Heart left ventricle (tissue), 13 donors: ENCODE measurements around the gene TMTC2.

ENCODE experiments used
- CTCF ChIP-seq, 12 donors: fragments of 200-600 bp; sonication (generic) in 4 of 12; IDR thresholded peaks; one replicate each; pipeline versions ENCODE4 v1.5.0 to v1.8.0; 2018 to 2022; ENCODE audit warnings: antibody characterized with exemption in 12 of 12, mild to moderate bottlenecking in 5 of 12
- POLR2A ChIP-seq, 2 donors: fragments of 450-650 bp; IDR thresholded peaks; one replicate each; pipeline ENCODE4 v1.6.1; 2017; ENCODE audit warnings: antibody characterized with exemption in 2 of 2, mild to moderate bottlenecking in 2 of 2, moderate library complexity in 2 of 2
- donor health status: ischemic (EF 13 %, LVEDD 7.1; RV severe dilation, severe dysfunction).
- donor health status: DM: no; HTN: yes; CAD: no.
- donor health status: DM: no; HTN: no; CAD: no.
- donor health status: ischemic (EF 25% LVEDD 6.9; RV normal size, moderate dysfunction).
- donor health status: ischemic (EF 25% LVEDD 5.7; RV mildly dilated, moderate dysfunction).
- donor health status: ischemic (EF 35%, LVEDD 5.7; RV mildly dilated, moderate dysfunction).
- donor health status: nonischemic (EF 11% LVEDD 7.7; RV severe dilation, severe dysfunction).
- donor health status: DM: yes; HTN: yes; CAD: no.
- donor health status: PGD.
- donor health status: ischemic (EF 29% LVEDD 5.4; RV normal size, mild dysfunction).
- donor health status: nonischemic (EF 23%, LVEDD 6.1; RV moderate dilation, normal function).

GRCh38 chr12:82710741-82711140 is 24.0 kb downstream of the TMTC2 start:
- TF ChIP-seq CTCF (IDR thresholded peaks at IDR 0.05) = no peak
- no peak for TF ChIP-seq POLR2A (IDR thresholded peaks at IDR 0.05)
